ENCODE measurements around the gene PRKACG.
"Not testable (repeated sequence)": the region's sequence is repeated elsewhere in the genome, so short reads cannot be mapped to it uniquely, and the experiment has no call there.

Gene PRKACG

DNA sequence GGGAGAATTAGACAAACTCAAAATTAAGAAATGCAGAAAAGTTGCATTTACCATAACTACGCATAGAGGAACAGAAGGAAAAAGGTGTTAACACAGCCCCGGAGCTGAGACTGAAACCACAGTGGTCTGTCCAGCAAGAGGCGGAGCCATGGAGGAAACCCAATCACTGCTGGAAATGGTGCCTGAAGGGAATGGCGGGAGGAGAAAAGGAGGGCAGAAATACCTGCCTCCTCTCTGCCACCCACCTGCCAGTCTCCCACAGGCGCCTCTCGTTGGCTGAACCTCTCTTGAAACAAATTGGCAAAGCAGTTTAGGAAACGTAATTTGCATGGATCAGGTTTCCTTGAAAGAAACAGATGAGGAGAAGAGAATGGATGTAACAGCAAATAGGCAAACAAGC lies 9.7 kb upstream of the PRKACG start:
- DNase-seq (ENCODE audit: low spot score) = no peak

DNA sequence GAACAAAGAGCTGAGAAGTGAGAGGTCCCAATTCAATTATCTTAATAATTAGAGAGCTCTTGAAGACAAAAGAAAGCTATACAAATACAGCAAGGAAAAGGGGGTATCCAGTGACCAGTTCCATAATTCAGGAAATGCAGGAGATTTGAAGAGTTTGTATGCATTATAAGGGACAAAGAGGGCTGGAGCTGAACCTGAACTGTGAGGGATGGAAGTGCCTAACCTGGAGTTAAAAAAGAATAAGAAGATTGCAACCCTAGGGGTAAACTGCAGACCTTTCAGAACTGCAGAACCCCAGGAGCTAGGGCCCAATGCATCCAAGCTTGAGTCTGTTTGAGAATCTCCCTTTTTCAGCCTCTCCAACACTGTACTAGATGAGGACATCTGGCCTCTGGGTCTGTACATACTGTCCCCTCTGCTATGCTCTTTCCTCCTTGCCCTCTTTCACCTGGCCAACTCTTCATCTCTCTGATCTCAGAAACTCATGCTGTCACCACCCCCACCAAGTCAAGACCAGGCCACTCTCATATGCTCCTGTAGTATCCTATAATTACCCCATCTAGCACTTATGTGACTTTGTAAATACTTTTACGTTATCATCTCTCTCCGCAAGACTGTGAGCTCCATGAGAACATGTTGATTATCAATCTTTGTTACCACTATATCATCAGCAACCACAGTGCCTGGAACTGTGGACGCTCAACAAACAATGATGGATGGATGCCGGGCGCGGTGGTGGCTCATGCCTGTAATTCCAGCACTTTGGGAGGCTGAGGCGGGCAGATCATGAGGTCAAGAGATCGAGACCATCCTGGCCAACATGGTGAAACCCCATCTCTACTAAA lies 6.6 kb upstream of the PRKACG start:
- no peak for DNase-seq (ENCODE audit: low spot score)

DNA sequence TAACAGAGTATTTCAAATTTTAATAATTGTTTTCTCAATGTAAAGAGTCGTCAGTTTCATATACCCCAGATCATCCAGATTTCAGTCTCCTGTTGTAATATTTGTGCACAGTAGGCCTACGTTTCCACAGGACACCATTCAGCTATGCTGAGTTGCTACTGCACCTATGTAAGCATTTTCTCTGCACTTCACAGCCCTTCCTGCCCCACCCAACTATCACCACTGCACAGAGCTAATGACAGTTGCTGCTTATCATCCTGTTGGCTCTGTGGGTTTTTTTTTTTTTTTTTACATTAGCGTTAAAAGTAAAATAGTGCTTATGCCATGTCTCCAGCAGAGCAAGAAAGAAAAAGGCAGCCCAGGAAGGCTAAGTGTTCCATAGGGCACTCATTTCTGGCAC lies 5.9 kb upstream of the PRKACG start:
- no peak for DNase-seq (ENCODE audit: low spot score)

DNA sequence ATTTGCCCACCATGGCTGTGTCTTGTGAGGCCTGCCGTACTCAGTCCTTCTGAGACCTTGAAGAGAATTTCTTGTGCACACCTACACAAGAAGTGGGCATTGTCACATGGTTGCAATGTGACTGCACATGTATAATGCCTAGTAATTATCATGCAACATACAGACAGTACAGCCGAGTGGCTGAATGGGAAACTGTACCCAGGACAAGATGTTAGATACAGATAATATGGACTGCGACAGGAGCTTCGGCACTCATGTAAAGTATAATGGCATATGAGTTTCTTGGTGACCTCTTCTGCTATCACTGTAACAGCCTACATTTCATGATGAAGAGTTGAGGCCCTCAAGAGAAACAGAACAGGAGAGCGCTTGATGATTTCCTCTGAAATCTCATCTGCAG lies 4.8 kb upstream of the PRKACG start:
- no peak for DNase-seq (ENCODE audit: low spot score)

DNA sequence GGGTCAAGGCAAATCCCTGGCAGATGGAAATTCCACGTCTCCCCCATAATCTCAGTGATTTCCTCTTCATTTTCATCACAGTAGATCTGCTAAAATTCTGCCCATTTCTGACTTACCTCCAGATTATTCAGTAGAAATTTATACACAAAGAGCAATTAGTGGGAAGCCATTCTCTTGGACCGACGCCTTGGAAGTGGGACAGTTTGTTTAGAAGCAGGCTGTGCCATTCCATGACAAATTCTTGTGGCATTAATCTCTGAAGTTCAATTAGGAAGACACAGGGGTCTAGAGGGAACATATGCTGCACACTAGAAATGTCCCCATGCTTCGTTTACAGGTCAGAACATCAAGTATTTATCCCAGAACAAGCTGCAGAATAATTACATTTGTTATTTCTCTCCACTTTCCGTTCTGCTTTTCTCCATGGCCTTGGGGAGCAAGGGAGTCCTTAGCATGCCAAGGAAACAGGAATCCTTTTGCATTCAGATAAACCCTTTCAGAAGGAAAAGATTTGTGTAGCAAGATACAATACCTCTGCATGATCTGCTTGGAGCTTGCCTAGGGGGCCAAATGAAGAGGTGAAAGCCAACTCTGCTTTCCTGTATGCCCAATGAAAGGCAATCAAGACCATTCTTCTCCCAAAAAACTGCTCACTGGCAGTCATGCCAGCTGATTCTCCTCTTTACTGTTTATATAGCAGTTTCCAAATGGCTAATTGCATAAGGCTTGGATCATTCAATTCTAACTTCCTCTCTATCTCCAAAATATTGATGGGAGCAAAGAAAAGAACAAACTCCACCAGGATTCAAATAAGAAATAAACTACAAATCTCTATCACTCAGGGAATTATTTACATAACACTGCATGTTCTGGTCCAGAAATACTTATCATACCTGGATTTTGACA lies 2.5 kb upstream of the PRKACG start:
- DNase-seq (ENCODE audit: low spot score) = no peak

DNA sequence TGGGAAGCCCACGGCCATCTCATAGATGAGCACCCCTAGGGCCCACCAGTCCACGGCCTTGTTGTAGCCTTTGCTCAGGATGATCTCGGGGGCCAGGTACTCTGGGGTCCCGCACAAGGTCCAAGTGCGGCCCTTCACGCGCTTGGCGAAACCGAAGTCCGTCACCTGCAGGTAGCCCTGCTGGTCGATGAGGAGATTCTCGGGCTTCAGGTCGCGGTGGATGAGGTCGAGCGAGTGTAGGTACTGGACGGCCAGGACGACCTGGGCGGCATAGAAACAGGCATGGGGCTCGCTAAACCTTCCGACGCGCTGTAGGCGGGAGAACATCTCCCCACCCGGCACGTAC lies 558 bp downstream of the PRKACG start:
- no peak for DNase-seq (ENCODE audit: low spot score)

DNA sequence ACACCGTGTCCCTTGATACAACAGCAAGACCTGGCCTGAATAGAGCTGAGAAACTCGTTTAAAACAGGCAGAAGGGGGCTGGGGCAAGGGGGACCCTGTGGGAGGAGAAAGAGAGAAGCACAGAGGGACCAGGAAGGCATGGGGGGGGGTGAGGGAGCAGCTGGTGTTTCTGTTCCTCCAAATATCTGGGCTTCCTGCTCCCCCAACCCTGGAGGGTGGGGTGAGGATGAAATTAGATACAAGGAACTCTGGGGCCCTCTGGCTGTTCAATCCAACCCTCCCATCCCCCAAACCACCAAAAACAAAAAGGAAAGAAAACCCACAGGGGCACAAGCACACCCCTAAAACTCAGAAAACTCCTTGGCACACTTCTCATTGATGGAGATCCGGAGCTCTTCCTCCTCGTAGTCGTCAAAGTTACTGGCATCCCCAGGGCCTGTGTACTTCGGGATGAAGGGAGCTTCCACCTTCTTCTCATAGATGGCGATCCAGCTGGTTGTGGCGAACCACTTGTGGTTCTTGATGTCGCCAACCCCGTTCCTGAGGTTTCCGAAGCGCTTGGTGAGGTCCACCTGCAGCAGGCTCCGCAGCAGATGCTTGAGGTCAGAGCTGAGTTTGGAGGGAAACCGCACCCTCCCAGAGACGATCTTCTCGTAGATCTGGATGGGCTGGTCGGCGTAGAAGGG lies 1.1 kb downstream of the PRKACG start:
- DNase-seq (ENCODE audit: low spot score) = no peak

GRCh38 chr9:69009708-69010107 lies 4.2 kb downstream of the PRKACG start:
- DNase-seq (ENCODE audit: low spot score) = no peak

GRCh38 chr9:69004836-69005235 lies 9.1 kb downstream of the PRKACG start:
- DNase-seq (ENCODE audit: low spot score) = no peak

GRCh38 chr9:69003051-69003450 lies 10.9 kb downstream of the PRKACG start:
- DNase-seq (ENCODE audit: low spot score) = no peak

GRCh38 chr9:69001921-69002320 lies 12.0 kb downstream of the PRKACG start:
- no peak for DNase-seq (ENCODE audit: low spot score)

- DNase-seq (ENCODE audit: low spot score) = peak; percentile 72
These were observed 14.4 kb downstream of the PRKACG start for GRCh38 chr9:68999393-69000105.

DNA sequence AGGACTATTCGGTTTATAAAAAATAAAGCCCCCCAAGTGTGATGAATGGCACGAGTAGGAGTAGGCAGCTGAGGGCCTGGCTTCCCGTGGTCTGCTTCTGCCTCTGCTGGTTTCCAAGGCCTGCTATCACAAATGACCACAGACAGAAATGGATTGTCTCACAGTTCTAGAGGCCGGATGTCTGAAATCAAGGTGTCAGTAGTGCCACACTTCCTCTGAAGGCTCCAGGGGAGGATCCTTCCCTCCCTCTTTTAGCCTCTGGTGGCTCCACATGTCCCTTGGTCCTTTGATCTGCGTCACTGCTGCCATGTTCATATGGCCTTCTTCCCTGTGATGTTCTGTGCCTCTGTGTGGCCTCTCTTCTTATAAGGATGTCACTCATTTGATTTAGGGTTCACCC lies 15.1 kb downstream of the PRKACG start:
- no peak for DNase-seq (ENCODE audit: low spot score)

DNA sequence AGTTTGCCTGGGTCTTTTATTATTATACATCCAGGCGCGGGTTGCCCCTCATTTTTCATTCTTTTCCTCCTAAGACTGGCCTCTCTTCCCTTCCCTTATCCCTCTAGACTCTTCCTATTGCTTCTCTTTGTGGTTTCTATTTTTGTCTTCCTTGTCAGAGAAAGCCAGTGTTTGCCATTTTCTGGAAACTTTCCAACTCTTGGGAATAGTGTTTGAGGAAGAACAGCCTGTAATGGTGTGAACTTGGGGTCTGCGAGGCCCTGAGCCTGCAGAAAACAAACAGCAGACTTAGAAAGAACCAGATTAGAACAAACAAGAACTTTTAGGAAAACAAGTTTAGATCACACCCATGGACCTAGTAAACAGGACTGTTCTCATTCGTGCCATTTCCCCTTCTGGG lies 15.5 kb downstream of the PRKACG start:
- DNase-seq (ENCODE audit: low spot score) = no peak

DNA sequence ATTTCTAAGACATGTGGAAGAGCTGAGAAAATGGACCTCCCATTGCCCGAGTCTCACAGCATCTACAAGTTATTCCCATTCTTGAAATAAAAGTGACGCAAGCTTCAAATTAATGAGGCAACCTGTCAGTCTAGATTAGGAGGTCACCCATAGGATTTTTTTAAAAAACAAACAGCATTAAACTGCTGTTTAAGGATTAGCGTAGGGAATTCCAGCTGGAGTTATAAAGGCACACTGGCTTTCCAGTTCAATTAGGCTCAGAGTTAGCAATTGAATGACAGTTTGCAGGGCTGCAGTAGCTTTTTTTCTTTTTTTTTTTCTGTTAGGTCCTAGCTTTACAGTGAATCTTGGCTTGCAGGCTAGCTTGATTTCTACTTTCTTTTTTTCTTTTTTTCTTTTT lies 16.2 kb downstream of the PRKACG start:
- DNase-seq (ENCODE audit: low spot score) = no peak

DNA sequence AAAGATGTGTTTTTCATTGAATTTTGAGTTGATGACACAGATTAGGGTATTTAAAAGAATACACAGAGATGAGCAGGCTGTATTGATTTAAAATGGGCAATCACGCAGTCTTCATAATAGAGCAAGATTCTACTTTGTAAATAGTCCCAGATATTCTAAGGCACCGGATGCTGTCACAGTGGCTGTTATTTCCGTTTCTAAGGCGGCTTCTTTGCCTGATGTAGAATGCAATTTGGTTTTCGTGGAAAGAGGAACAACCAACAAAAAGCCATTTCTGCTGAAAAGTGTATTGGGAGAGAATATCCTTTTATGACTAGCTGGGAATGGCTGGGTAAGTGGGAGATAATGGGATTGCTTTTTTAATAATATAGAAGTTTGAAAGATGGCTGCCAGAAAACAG lies 17.5 kb downstream of the PRKACG start:
- no peak for DNase-seq (ENCODE audit: low spot score)

DNA sequence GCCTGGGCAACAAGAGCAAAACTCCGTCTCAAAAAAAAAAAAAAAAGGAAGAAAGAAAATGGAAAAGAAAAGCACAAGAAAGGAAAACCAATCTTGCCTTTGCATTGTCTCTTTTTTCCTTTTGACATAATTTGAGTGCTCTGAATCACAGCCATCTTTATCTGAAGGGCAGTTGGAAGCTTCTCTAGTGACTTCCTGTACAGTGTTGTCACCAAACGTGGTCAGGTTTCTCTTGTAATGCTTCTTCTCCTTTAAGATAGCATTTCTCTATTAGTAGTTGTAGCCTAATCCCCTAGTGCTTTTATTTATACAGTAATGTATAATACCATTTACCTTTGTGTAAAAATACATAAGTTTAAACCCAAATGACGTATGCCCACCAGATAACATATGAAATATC lies 18.1 kb downstream of the PRKACG start:
- no peak for DNase-seq (ENCODE audit: low spot score)

- DNase-seq (ENCODE audit: low spot score) = no peak
These were observed 22.5 kb downstream of the PRKACG start for GRCh38 chr9:68991457-68991856.

DNA sequence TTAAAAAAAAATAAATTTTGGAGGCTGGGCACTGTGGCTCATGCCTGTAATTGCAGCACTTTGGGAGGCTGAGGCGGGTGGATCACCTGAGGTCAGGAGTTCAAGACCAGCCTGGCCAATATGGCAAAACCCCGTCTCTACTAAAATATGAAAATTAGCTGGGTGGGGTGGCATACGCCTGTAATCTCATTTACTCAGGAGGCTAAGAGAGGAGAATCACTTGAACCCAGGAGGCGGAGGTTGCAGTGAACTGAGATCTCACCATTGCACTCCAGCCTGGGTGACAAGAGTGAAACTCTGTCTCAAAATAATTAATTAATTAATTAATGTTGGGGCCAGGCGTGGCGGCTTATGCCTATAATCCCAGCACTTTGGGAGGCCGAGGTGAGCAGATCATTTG lies 27.0 kb downstream of the PRKACG start:
- DNase-seq (ENCODE audit: low spot score) = not testable (repeated sequence)

DNA sequence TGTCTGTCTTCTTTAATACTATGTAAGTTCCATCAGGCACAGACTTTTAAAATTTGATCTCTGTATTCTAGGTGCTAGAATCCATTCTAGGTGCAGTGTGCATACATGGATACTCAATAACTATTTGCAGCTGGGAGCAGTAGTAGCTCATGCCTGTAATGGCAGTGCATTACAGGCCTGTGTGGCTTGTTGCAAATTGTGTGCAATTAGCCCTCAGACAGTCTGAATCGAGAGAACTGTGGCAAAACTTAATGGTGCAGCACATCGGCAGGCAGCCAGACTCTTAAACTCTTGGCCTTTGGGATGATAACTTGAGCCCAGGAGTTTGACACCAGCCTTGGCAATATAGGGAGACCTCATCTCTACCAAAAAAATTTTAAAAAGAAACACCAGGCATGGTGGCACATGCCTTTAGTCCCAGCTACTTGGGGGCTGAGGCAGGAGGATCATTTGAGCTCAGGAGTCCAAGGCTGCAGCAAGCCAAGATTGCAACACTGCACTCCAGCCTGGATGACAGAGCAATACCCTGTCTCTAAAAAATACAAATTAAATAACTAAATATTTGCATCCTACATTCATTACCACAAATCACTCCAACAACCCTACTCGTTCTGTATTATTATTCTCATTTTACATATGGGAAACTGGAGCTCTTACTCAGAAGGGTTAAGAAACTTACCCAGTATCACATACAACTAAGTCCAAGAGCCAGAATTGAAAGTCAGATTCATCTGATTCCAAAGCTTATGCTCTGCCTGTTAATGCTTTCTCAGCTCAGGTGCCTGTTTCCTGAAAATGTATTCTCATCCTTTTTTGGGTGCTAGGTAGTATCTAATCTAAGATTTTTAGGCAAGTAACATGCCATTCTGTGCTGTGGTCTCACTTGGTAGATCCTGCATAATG lies 30.1 kb downstream of the PRKACG start:
- no peak for DNase-seq (ENCODE audit: low spot score)

DNA sequence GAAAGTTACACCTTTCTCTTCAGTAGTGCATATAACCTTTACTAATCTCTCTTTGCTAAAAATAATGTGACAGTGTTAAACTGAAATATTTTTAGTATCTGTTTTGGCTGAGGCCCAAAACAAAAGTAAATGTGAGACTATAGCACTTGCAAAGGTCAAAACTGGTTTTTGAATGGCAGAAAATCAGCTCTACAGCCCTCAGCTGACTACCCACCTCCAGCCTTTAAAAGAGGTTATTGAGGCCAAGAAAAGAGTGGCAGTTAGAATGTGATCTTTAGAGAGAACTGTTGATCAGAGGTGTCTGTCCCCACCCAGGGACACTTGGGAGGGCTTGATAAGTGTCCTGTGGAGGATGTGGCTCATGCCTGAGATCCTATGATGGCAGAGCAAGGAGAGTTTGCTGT lies 30.9 kb downstream of the PRKACG start:
- DNase-seq (ENCODE audit: low spot score) = no peak

Measured in D341Med (cell line).